OCI-LY3 (cell line): ENCODE data around the gene LYPD6B.

Experiments
- H2AFZ ChIP-seq: fragments of 200-600, 300-600 bp; shearing (Covaris generic); 2 replicates; pipeline ENCODE4 v1.6.0; 2014; ENCODE audit warnings: antibody characterized with exemption, low read depth, low read length
- H3K27ac ChIP-seq: fragments of 200-600, 300-600 bp; sonication (generic); 2 replicates; pipeline ENCODE4 v1.5.1; 2014; ENCODE audit warnings: mild to moderate bottlenecking, low read length, moderate library complexity, mixed read lengths
- H3K27me3 ChIP-seq: fragments of 200-600, 300-600 bp; sonication (generic); 2 replicates; pipeline ENCODE4 v1.6.1; 2014; ENCODE audit warnings: low read depth, low read length, mixed read lengths
- H3K36me3 ChIP-seq: fragments of 200-600, 300-600 bp; sonication (generic); replicated peaks from 2 replicates; pipeline ENCODE3; 2014; ENCODE audit warnings: low read depth, low read length, mixed read lengths
- H3K4me1 ChIP-seq: fragments of 300-600, 200-600 bp; sonication (generic); 2 replicates; pipeline ENCODE4 v1.6.1; 2014; ENCODE audit warnings: low read length, mixed read lengths
- H3K4me2 ChIP-seq: fragments of 200-600, 300-600 bp; sonication (generic); 2 replicates; pipeline ENCODE4 v1.6.1; 2014; ENCODE audit warnings: low read length, mixed read lengths
- H3K4me3 ChIP-seq: fragments of 300-600, 200-600 bp; sonication (generic); 2 replicates; pipeline ENCODE4 v1.5.1; 2014; ENCODE audit warnings: antibody characterized with exemption, mild to moderate bottlenecking, low read length, moderate library complexity
- H3K79me2 ChIP-seq: fragments of 300-600, 200-600 bp; shearing (Covaris generic); 2 replicates; pipeline ENCODE4 v1.6.1; 2014; ENCODE audit warnings: mild to moderate bottlenecking, low read length, mixed read lengths
- H3K9ac ChIP-seq: fragments of 300-600, 200-600 bp; shearing (Covaris generic); 2 replicates; pipeline ENCODE4 v1.6.0; 2014; ENCODE audit warnings: mild to moderate bottlenecking, low read length, moderate library complexity
- H3K9me3 ChIP-seq: fragments of 200-600, 300-600 bp; shearing (Covaris generic); 2 replicates; pipeline ENCODE4 v1.6.1; 2014; ENCODE audit warnings: low read length, mixed read lengths; ENCODE audit not compliant: insufficient read depth
- H4K20me1 ChIP-seq: fragments of 200-600, 300-600 bp; sonication (generic); 2 replicates; pipeline ENCODE4 v1.6.1; 2016; ENCODE audit warnings: low read length, mixed read lengths; ENCODE audit not compliant: insufficient read depth
- EZH2phosphoT487 ChIP-seq: fragments of 200-600 bp; shearing (Covaris generic); IDR thresholded peaks from 2 replicates; pipeline ENCODE4 v1.6.1; 2018; ENCODE audit warnings: antibody characterized with exemption, mixed run types, low read depth
- TF ChIP-seq, protein P1 (sequence below): fragments of 200-600, 300-600 bp; sonication (generic); IDR thresholded peaks from 2 replicates; pipeline ENCODE4 v1.5.1; 2014; ENCODE audit warnings: antibody characterized with exemption, low read length, low read depth

Gene LYPD6B

DNA sequence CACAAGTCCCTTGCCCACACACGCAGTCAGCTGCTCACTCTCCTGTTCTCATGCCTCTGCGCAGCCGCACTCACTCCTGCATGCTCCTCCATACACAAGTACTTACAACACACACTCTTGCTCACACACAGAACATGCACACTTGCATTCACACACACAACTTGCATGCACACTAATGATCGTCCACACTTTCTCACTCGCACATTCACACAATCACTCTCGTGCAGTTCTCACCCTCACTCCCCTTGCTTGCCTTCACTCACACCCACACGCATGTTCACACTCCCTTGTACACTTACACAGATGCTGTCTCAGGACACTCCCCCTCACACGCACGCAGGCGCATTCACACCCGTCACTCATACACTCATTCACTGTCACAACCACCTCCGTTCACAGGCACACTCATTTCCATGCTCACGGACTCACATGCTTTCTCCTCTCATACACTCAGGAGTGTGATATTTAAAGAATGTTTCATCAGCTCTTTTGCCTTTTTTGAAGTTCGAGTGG is 36.1 kb upstream of the LYPD6B start:
- H4K20me1 ChIP-seq: no peaks in the 10 kb centered on the region
- no peaks in the 10 kb centered on the region for H3K9me3 ChIP-seq
- no peak overlapping the region for H3K27ac ChIP-seq
- H3K27me3 ChIP-seq: no peaks in the 10 kb centered on the region
- no peak overlapping the region for H3K9ac ChIP-seq
- no peaks in the 10 kb centered on the region for H3K36me3 ChIP-seq
- no peaks in the 10 kb centered on the region for H3K79me2 ChIP-seq
- H3K4me2 ChIP-seq: no peak overlapping the region
- H2AFZ ChIP-seq: no peak overlapping the region
- TF ChIP-seq, protein P1, sequence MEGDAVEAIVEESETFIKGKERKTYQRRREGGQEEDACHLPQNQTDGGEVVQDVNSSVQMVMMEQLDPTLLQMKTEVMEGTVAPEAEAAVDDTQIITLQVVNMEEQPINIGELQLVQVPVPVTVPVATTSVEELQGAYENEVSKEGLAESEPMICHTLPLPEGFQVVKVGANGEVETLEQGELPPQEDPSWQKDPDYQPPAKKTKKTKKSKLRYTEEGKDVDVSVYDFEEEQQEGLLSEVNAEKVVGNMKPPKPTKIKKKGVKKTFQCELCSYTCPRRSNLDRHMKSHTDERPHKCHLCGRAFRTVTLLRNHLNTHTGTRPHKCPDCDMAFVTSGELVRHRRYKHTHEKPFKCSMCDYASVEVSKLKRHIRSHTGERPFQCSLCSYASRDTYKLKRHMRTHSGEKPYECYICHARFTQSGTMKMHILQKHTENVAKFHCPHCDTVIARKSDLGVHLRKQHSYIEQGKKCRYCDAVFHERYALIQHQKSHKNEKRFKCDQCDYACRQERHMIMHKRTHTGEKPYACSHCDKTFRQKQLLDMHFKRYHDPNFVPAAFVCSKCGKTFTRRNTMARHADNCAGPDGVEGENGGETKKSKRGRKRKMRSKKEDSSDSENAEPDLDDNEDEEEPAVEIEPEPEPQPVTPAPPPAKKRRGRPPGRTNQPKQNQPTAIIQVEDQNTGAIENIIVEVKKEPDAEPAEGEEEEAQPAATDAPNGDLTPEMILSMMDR: no peak
- no peak for TF ChIP-seq EZH2phosphoT487
- peaks cover 5% of the 10 kb centered on the region; the same call in 1 of the 2 replicates for H3K4me1 ChIP-seq
- no peak overlapping the region for H3K4me3 ChIP-seq

DNA sequence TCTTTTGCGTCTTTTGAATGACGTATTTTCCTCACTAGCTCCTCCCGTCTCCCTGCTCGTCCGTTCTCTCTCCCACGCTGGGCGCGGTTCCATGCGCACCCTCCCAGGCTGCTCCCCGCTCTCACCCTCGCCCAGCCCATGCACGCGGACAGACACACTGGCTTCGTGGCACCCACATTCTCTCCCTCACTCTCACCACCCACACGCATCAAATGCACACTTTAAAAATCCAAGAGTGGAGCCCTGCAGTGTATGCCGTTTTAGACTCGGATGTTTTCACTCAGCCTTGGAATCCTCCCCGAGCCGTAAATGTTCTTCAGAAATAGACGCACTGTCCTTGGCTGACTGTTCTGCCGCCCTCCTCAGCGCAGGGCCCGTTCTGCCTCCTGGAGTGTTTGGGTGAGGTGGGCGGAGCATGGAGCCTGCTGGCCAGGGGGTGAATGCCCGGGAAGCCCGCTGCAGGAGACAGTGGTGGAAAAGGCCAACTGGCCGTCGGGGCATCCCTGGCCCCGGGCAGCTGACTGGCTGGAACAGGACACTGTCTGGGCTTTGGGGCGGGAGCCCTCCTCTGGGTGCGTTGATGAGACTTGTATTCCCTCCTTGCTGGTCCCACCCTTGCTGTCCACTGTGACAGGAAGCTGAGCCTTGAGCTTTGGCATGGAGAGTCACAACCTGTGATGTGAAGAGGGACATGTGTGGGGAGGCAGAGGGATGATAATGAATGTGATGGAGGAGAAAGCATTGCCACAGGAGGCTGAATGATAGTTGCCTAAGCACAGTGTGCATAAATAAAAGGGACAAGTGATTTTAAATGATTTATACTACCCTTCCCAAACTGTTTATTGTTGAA is 35.4 kb upstream of the LYPD6B start:
- TF ChIP-seq, protein P1: no peak
- TF ChIP-seq EZH2phosphoT487: no peak
- H3K27me3 ChIP-seq: no peaks in the 10 kb centered on the region
- no peak overlapping the region for H2AFZ ChIP-seq
- peaks cover 5% of the 10 kb centered on the region; the same call in 1 of the 2 replicates for H3K4me1 ChIP-seq
- no peak overlapping the region for H3K4me3 ChIP-seq
- no peak overlapping the region for H3K9ac ChIP-seq
- no peaks in the 10 kb centered on the region for H3K79me2 ChIP-seq
- H3K36me3 ChIP-seq: no peaks in the 10 kb centered on the region
- no peaks in the 10 kb centered on the region for H4K20me1 ChIP-seq
- no peaks in the 10 kb centered on the region for H3K9me3 ChIP-seq
- no peak overlapping the region for H3K27ac ChIP-seq
- H3K4me2 ChIP-seq: no peak overlapping the region

DNA sequence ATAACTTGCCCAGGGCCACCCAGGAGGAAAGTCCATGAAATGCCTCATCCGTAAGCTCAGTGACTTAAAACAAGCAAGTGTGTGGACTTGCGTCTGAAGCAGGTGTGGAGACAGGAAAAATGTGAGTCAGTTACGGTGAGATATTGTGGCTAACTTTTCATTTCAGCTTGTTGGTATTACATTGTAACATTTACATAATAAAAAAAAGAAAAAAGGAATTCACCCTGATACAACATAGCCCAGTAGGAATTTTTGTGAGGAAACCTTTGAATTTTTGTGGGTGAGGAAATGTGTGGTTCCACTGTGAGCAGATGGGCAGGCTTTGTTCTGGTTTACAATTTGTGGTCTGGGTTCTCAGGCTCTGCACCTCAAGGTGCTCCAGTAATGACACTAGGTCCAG is 33.7 kb upstream of the LYPD6B start:
- Histone ChIP-seq H3K4me3 (no peak overlapping the region), H3K9ac (no peak overlapping the region), H3K4me2 (no peak overlapping the region), H3K79me2 (no peaks in the 10 kb centered on the region), H3K36me3 (no peaks in the 10 kb centered on the region), H3K9me3 (no peaks in the 10 kb centered on the region), H4K20me1 (no peaks in the 10 kb centered on the region), H3K27ac (no peak overlapping the region), H3K27me3 (no peaks in the 10 kb centered on the region), H3K4me1 (peaks cover 5% of the 10 kb centered on the region; the same call in 1 of the 2 replicates), H2AFZ (no peak overlapping the region)
- TF ChIP-seq EZH2phosphoT487: no peak
- TF ChIP-seq, protein P1: no peak

GRCh38 chr2:149005471-149006077 is 32.9 kb upstream of the LYPD6B start:
- no peak overlapping the region for H3K4me3 ChIP-seq
- no peaks in the 10 kb centered on the region for H3K4me1 ChIP-seq
- H3K27me3 ChIP-seq: no peaks in the 10 kb centered on the region
- H4K20me1 ChIP-seq: no peaks in the 10 kb centered on the region
- H3K27ac ChIP-seq: no peak overlapping the region
- H2AFZ ChIP-seq: no peak overlapping the region
- TF ChIP-seq EZH2phosphoT487: no peak
- TF ChIP-seq, protein P1: no peak
- no peak overlapping the region for H3K4me2 ChIP-seq
- H3K79me2 ChIP-seq: no peaks in the 10 kb centered on the region
- H3K36me3 ChIP-seq: no peaks in the 10 kb centered on the region
- no peak overlapping the region for H3K9ac ChIP-seq
- no peaks in the 10 kb centered on the region for H3K9me3 ChIP-seq
